Ectodermal cell (in vitro differentiated cells): ENCODE measurements around the gene TMC6. TPM values are rescaled to one million over a fixed set of nuclear protein-coding genes. Genes with fewer than 3 reads are reported as not detected.
"Not testable (repeated sequence)": the region's sequence is repeated elsewhere in the genome, so short reads cannot be mapped to it uniquely, and the experiment has no call there.

ENCODE experiments used
- H3K27ac ChIP-seq: 2 replicates; pipeline ENCODE4 v1.7.0; 2013; ENCODE audit warnings: mild to moderate bottlenecking, low read depth, low read length; ENCODE audit not compliant: insufficient read depth, poor library complexity, severe bottlenecking
- H3K27me3 ChIP-seq: 2 replicates; pipeline ENCODE4 v1.7.0; 2013; ENCODE audit warnings: mild to moderate bottlenecking, low read length; ENCODE audit not compliant: insufficient read depth, control insufficient read depth, poor library complexity, severe bottlenecking
- H3K36me3 ChIP-seq: one replicate; pipeline ENCODE4 v1.7.0; 2013; ENCODE audit warnings: low read length; ENCODE audit not compliant: control insufficient read depth, insufficient read depth
- H3K4me1 ChIP-seq: one replicate; pipeline ENCODE4 v1.7.0; 2013; ENCODE audit warnings: low read length; ENCODE audit not compliant: control insufficient read depth, insufficient read depth
- H3K4me3 ChIP-seq: 2 replicates; pipeline ENCODE4 v1.7.0; 2013; ENCODE audit warnings: low read depth, low read length, control low read depth; ENCODE audit not compliant: insufficient read depth
- H3K9me3 ChIP-seq: 2 replicates; pipeline ENCODE4 v1.7.0; 2013; ENCODE audit warnings: mild to moderate bottlenecking, low read length, moderate library complexity; ENCODE audit not compliant: control insufficient read depth
- WGBS, 2 experiments: methylation state at CpG; one replicate each; pipeline ENCODE4 v1.1.7; 2013; ENCODE audit warnings: missing lambda C conversion rate in 2 of 2; 5-methylcytosine and 5-hydroxymethylcytosine counted together
- polyA plus RNA-seq, 4 experiments: library from polyadenylated mRNA; stranded (reverse); fragments of 50-300 nt; gene quantifications; one replicate each; pipeline ENCODE4 v1.2.3, GENCODE V29; 2013

TMC6 gene
- polyA plus RNA-seq (2013, experiment 1 of 4), result 20.9 TPM
- polyA plus RNA-seq (2013, experiment 2 of 4), result 22.2 TPM
- 18.5 TPM for polyA plus RNA-seq (2013, experiment 3 of 4)
- 14.3 TPM for polyA plus RNA-seq (2013, experiment 4 of 4)

- Histone ChIP-seq H3K9me3 (no peaks in the 10 kb centered on the region), H3K4me1 (peaks cover 9% of the 10 kb centered on the region), H3K4me3 (peak within 1 kb of the TSS; percentile 72), H3K36me3 (no peaks in the 10 kb centered on the region), H3K27me3 (peaks cover 58% of the 10 kb centered on the region), H3K27ac (peak within 1 kb of the TSS; percentile 40)
- 3 to 4% methylated on average over 53 to 54 of the region's 54 CpGs for WGBS, 2 experiments
These were observed at the start of gene TMC6 for GRCh38 chr17:78128551-78129350. TSS of gene TMC6 (minus strand) at chr17:78128755. CDS start at chr17:78126832, 1,923 bp downstream.

GRCh38 chr17:78176548-78177025 is 48.0 kb upstream of the TMC6 start:
- H3K27ac ChIP-seq, result no peak overlapping the region
- H3K4me1 ChIP-seq, result peaks cover 11% of the 10 kb centered on the region
- 49 to 58% methylated on average over 13 to 14 of the region's 14 CpGs for WGBS, 2 experiments
- no peak overlapping the region for H3K4me3 ChIP-seq
- H3K9me3 ChIP-seq, result no peaks in the 10 kb centered on the region
- peaks cover 33% of the 10 kb centered on the region for H3K36me3 ChIP-seq
- no peaks in the 10 kb centered on the region for H3K27me3 ChIP-seq

DNA sequence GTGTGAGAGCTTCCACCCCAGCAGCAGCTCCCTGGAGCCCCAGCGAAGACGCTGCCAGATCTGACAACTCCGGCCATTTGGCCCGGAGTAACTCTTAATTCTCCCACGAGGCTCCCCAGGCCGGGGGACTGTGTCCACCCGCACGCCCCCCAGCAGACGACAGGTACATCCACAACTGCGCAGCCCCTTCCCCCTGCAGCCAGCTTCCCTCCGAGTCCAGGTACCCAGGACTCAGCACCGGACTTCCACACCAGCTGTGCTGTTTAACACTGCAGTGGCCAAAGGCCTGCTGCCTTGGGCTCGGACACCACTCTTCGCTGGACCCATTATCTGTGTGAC is 47.1 kb upstream of the TMC6 start:
- 95 to 97% methylated on average over 14 of the region's 14 CpGs for WGBS, 2 experiments
- Histone ChIP-seq H3K27me3 (no peaks in the 10 kb centered on the region), H3K9me3 (no peaks in the 10 kb centered on the region), H3K27ac (no peak overlapping the region), H3K36me3 (peaks cover 29% of the 10 kb centered on the region), H3K4me1 (peaks cover 11% of the 10 kb centered on the region), H3K4me3 (no peak overlapping the region)

- Histone ChIP-seq H3K27me3 (no peaks in the 10 kb centered on the region), H3K4me1 (peaks cover 11% of the 10 kb centered on the region), H3K36me3 (peaks cover 24% of the 10 kb centered on the region), H3K4me3 (no peak overlapping the region), H3K9me3 (no peaks in the 10 kb centered on the region), H3K27ac (no peak overlapping the region)
- 92 to 93% methylated on average over 28 of the region's 28 CpGs for WGBS, 2 experiments
These were observed 46.5 kb upstream of the TMC6 start for GRCh38 chr17:78174870-78175642.

- H3K36me3 ChIP-seq, result peaks cover 18% of the 10 kb centered on the region
- 94 to 96% methylated on average over 15 of the region's 15 CpGs for WGBS, 2 experiments
- no peaks in the 10 kb centered on the region for H3K9me3 ChIP-seq
These were observed 45.9 kb upstream of the TMC6 start for GRCh38 chr17:78174346-78174869.

DNA sequence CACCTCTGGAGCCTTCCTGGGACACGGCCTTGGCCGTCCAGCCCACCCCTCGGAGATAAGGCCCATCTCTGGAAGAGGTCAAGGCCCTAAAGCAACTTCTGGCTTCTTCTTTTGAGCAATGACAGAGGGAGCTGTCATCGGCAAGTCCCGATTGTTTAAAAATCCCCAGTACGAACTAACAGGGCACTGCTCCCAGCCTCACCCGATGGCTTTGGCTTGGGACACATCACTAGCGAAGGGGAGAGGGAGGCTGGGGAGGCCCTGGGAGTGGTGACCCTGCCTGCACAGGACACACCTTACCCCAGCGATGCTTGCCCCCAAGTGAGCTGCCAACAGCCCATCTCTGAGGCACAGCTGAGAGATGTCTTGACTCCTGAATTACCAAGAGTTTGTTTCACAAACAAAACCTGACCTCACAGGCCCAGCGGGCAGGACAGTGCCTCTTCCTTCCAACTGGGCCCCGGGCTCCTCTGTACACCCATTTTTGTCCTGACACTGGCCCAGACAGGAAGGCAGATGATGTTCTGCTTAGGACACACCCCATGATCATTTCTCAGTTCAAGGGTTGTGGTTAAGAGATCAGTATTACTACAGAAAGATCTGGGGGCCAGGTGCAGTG is 44.7 kb upstream of the TMC6 start:
- Histone ChIP-seq H3K9me3 (no peaks in the 10 kb centered on the region), H3K4me3 (no peak overlapping the region), H3K27me3 (peaks cover 4% of the 10 kb centered on the region), H3K4me1 (peaks cover 17% of the 10 kb centered on the region), H3K27ac (no peak overlapping the region), H3K36me3 (peaks cover 9% of the 10 kb centered on the region)
- 90 to 93% methylated on average over 11 of the region's 11 CpGs for WGBS, 2 experiments

More at GRCh38 chr17:78174346-78174869, 45.9 kb upstream of the TMC6 start:
- Histone ChIP-seq H3K27me3 (no peaks in the 10 kb centered on the region), H3K4me3 (no peak overlapping the region), H3K4me1 (peaks cover 12% of the 10 kb centered on the region), H3K27ac (no peak overlapping the region)

DNA sequence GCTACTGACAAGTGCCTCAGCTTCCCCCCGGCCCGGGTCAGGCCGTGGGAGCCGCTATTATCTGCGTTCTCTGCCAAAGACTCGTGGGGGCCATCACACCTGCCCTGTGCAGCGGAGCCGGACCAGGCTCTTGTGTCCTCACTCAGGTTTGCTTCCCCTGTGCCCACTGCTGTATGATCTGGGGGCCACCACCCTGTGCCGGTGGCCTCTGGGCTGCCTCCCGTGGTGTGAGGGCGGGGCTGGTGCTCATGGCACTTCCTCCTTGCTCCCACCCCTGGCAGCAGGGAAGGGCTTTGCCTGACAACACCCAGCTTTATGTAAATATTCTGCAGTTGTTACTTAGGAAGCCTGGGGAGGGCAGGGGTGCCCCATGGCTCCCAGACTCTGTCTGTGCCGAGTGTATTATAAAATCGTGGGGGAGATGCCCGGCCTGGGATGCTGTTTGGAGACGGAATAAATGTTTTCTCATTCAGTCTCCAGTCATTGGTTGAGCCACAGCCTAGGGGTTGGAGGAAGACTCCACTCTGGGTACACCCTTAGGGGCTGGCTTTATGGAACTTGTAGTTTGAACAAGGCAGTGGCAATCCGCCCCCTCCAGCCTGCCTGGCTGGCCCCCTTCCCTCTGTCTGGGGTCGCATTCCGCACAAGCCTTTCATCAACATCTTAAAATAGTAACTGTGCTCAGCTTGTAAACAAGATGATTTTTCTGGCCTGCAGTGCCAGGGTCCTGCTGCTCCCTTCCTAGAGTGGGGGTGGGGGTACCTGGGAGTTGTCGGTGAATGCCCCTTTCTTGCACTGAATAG is 43.9 kb upstream of the TMC6 start:
- Histone ChIP-seq H3K36me3 (peaks cover 7% of the 10 kb centered on the region), H3K9me3 (no peaks in the 10 kb centered on the region), H3K27ac (no peak overlapping the region), H3K4me3 (no peak overlapping the region), H3K4me1 (peaks cover 17% of the 10 kb centered on the region), H3K27me3 (peaks cover 4% of the 10 kb centered on the region)
- 65 to 67% methylated on average over 19 of the region's 19 CpGs for WGBS, 2 experiments

GRCh38 chr17:78171591-78172248 is 43.2 kb upstream of the TMC6 start:
- H3K36me3 ChIP-seq, H3K27me3 ChIP-seq, H3K27ac ChIP-seq, H3K4me3 ChIP-seq, H3K9me3 ChIP-seq: not testable (repeated sequence)
- WGBS, 2 experiments, result 91% methylated on average over 19 of the region's 19 CpGs
- H3K4me1 ChIP-seq, result peaks cover 17% of the 10 kb centered on the region
